HG03064 (cell line): ENCODE results near the gene SMYD3.

ENCODE experiments used
- ATAC-seq: cut with Tn5 transposase; IDR thresholded peaks from one replicate; pipeline ENCODE4 v1.9.1; 2021; ENCODE audit warnings: low read depth; ENCODE audit not compliant: unreplicated experiment

SMYD3 gene

GRCh38 chr1:245898581-245898980 lies 608.5 kb downstream of the SMYD3 start:
- no peak for ATAC-seq

- no peak for ATAC-seq
Measured at GRCh38 chr1:245896258-245896657, 610.8 kb downstream of the SMYD3 start.

- ATAC-seq = no peak
Measured at GRCh38 chr1:245895455-245895959, 611.6 kb downstream of the SMYD3 start.

- ATAC-seq = no peak
Measured at GRCh38 chr1:245894843-245895242, 612.2 kb downstream of the SMYD3 start.

GRCh38 chr1:245893025-245893424 lies 614.1 kb downstream of the SMYD3 start:
- no peak for ATAC-seq

- no peak for ATAC-seq
Measured at GRCh38 chr1:245888809-245889208, 618.3 kb downstream of the SMYD3 start.

GRCh38 chr1:245887829-245888228 lies 619.2 kb downstream of the SMYD3 start:
- no peak for ATAC-seq

GRCh38 chr1:245881767-245882391 lies 625.2 kb downstream of the SMYD3 start:
- no peak for ATAC-seq

GRCh38 chr1:245880754-245881403 lies 626.2 kb downstream of the SMYD3 start:
- no peak for ATAC-seq

- no peak for ATAC-seq
Measured at GRCh38 chr1:245879091-245879490, 628.0 kb downstream of the SMYD3 start.

- no peak for ATAC-seq
Measured at GRCh38 chr1:245878585-245878984, 628.5 kb downstream of the SMYD3 start.

- no peak for ATAC-seq
Measured at GRCh38 chr1:245877976-245878375, 629.1 kb downstream of the SMYD3 start.

GRCh38 chr1:245876586-245876985 lies 630.5 kb downstream of the SMYD3 start:
- ATAC-seq = no peak

GRCh38 chr1:245875581-245876261 lies 631.4 kb downstream of the SMYD3 start:
- no peak for ATAC-seq

- no peak for ATAC-seq
Measured at GRCh38 chr1:245874942-245875580, 632.0 kb downstream of the SMYD3 start.

GRCh38 chr1:245873883-245874671 lies 633.0 kb downstream of the SMYD3 start:
- no peak for ATAC-seq

GRCh38 chr1:245873068-245873467 lies 634.0 kb downstream of the SMYD3 start:
- no peak for ATAC-seq

GRCh38 chr1:245872475-245872874 lies 634.6 kb downstream of the SMYD3 start:
- ATAC-seq = no peak

- no peak for ATAC-seq
Measured at GRCh38 chr1:245871915-245872314, 635.2 kb downstream of the SMYD3 start.

GRCh38 chr1:245871191-245871590 lies 635.9 kb downstream of the SMYD3 start:
- no peak for ATAC-seq
